ENCODE measurements around the gene DTX4.
A peak's percentile ranks its signal among the peaks of the same experiment; 100 is the strongest.

DTX4 gene

DNA sequence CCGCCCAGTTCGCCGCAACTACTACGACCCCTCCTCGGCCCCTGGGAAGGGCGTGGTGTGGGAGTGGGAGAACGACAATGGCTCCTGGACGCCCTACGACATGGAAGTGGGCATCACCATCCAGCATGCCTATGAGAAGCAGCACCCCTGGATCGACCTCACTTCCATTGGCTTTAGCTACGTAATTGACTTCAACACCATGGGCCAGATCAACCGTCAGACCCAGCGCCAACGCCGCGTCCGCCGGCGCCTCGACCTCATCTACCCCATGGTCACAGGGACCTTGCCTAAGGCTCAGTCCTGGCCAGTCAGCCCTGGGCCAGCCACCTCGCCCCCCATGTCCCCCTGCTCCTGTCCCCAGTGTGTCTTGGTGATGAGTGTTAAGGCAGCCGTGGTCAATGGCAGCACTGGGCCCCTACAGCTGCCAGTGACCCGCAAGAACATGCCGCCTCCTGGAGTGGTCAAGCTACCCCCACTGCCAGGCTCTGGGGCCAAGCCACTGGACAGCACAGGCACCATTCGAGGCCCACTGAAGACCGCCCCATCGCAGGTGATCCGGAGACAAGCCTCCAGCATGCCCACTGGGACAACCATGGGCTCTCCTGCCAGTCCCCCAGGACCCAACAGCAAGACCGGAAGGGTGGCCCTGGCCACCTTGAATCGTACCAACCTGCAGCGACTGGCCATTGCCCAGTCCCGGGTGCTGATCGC lies 10.0 kb downstream of the DTX4 start:
- H3K4me3 Mint-ChIP-seq, result no peak overlapping the region
- ATAC-seq, result no peak

DNA sequence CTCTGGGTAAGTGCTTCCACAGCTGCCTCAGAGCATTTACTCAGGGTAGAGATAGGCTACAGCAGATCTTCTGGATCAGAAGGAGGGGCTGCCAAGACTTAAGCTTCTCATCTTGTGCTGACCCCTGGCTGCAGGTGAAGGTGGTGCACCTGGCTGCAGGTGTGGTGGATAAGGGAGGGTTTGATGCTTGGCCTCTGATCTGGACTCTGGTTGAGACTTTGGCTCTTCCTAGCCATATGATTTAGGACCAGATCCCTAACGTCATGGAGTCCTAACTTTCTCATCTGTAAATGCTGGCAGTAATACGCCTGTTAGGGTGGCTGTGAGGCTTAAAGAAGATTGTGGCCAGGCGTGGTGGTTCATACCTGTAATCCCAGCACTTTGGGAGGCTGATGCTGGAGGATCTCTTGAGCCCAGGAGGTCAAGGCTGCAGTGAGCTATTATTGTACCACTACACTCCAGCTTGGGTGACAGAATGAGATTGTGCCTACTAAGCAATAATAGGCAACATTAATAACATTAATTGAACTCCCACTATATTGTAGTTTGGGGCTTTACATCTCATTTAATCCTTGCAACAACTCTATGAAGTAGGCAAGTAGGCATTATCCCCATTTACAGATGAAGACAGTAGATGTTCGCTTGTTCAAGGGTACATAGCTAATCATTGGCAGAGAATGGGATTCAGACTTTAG lies 10.7 kb downstream of the DTX4 start:
- Mint-ChIP-seq H3K27ac (no peak overlapping the region), H3K4me3 (no peak overlapping the region), H3K9me3 (peaks cover 10% of the 10 kb centered on the region), H3K36me3 (peaks cover 37% of the 10 kb centered on the region), H3K27me3 (no peaks in the 10 kb centered on the region), H3K4me1 (no peaks in the 10 kb centered on the region)
- no peak for ATAC-seq

More for the DNA sequence above, 10.0 kb downstream of the DTX4 start:
- H3K36me3 Mint-ChIP-seq, result peaks cover 40% of the 10 kb centered on the region
- no peaks in the 10 kb centered on the region for H3K4me1 Mint-ChIP-seq
- H3K27ac Mint-ChIP-seq, result no peak overlapping the region
- H3K27me3 Mint-ChIP-seq, result no peaks in the 10 kb centered on the region
- H3K9me3 Mint-ChIP-seq, result peaks cover 10% of the 10 kb centered on the region

DNA sequence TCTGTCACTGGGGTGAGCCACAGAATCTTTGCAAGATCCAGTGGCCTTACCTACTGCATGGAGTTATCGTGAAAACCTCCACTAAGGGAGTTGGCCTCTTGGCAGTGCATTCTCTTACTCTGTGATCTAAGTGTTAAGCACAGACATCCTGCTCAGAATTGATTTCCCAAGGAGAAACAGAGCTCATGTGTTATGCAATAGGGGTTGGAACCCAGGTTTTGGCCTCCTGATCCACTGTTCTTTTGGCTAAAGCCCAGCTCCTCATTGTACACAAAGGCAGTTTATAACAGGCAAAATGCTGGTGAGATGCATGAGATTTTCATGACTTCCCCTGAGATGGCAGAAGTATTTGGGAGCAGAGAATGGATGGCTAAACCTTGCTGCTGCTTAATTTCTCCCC lies 11.8 kb downstream of the DTX4 start:
- Mint-ChIP-seq H3K36me3 (peaks cover 34% of the 10 kb centered on the region), H3K27me3 (no peaks in the 10 kb centered on the region), H3K4me1 (no peaks in the 10 kb centered on the region), H3K27ac (no peak overlapping the region), H3K9me3 (peaks cover 7% of the 10 kb centered on the region), H3K4me3 (no peak overlapping the region)
- no peak for ATAC-seq

DNA sequence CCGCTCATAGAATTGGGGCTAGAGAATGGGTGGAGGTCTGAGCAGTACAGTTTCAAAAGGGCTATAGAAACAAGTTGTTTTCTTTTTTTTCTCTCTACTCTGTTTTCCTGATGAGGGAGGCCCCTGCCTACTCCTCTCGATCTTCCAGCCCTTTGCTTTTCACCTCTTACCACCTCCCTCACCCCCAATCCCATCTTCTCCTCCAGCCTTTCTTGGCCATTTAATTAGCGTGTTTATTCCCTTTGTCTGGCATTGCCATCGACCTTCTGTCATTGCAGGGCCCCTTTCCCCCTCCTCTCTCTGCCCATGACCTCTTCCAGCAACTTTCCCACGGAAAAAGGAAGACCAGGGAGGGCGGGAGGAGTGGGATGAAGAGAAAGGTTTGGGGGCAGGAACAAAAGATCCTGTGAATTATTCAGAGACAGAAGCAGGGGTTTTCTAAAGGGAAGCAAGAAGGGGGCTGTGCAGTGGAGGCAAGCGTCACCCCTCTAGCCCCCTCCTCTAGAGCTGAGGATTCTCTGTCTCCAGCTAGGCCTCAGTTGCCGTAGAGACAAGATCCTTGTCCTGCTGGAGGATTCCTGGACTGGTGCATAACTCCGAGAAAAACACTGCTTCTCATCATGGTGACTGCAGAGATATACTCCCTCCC lies 12.9 kb downstream of the DTX4 start:
- Mint-ChIP-seq H3K36me3 (peaks cover 29% of the 10 kb centered on the region), H3K27ac (no peak overlapping the region), H3K4me3 (no peak overlapping the region), H3K9me3 (peaks cover under 1% of the 10 kb centered on the region), H3K4me1 (no peaks in the 10 kb centered on the region), H3K27me3 (no peaks in the 10 kb centered on the region)
- ATAC-seq, result no peak

DNA sequence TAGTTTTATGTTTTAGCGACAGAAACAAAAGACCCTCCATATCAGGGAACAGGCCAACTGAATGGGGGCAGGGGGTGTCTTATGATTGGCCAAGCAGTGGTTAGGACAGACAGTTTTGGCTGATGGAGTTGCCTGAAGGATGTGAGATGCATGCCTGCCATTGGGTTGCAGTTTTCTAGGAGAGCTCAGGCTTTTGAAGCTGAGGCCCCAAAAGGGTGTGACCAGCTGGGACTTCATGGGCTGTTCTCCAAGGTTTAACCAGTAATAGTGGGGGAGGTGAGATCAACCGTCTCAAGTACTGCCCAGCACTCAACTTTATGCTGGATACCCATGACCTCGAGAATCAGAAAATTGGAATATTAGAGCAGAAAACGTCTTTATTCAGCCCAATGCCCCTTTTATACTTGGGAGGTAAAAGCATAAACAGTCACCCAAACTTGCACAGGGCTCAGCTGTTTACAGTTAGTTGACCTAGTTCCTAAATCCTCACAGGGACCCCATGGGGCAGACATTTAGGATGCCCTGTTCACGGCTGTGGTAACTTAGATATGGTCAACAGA lies 13.5 kb downstream of the DTX4 start:
- H3K36me3 Mint-ChIP-seq, result peaks cover 27% of the 10 kb centered on the region
- H3K4me1 Mint-ChIP-seq, result no peaks in the 10 kb centered on the region
- H3K27ac Mint-ChIP-seq, result no peak overlapping the region
- ATAC-seq, result no peak
- H3K9me3 Mint-ChIP-seq, result no peaks in the 10 kb centered on the region
- H3K27me3 Mint-ChIP-seq, result no peaks in the 10 kb centered on the region
- no peak overlapping the region for H3K4me3 Mint-ChIP-seq

DNA sequence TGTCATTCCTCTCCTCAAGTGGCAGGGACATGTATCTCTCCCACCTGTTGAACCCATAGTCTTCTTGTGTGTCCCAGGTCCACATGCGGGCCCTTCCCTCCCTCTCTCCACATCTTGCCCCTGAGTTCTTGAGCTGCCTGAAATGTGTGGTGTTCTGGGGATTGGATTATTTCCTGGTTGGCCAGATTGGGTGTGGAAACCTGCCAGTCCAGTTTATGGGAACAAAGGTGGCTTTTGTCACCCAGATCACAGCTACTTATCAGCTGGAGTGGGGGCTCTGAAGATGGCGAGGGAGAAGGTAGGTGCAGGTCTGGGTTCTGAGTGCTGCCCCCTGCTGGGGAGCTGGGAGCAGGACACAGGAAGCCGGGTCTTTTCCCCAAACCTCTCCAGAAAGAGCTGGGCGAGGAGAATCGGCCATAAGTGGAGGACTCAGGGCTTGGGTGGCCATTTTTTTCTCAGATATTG lies 14.2 kb downstream of the DTX4 start:
- ATAC-seq, result no peak
- H3K9me3 Mint-ChIP-seq, result no peaks in the 10 kb centered on the region
- no peaks in the 10 kb centered on the region for H3K4me1 Mint-ChIP-seq
- no peaks in the 10 kb centered on the region for H3K27me3 Mint-ChIP-seq
- no peak overlapping the region for H3K4me3 Mint-ChIP-seq
- H3K36me3 Mint-ChIP-seq, result peaks cover 33% of the 10 kb centered on the region
- H3K27ac Mint-ChIP-seq, result peak overlapping the region; percentile 11

DNA sequence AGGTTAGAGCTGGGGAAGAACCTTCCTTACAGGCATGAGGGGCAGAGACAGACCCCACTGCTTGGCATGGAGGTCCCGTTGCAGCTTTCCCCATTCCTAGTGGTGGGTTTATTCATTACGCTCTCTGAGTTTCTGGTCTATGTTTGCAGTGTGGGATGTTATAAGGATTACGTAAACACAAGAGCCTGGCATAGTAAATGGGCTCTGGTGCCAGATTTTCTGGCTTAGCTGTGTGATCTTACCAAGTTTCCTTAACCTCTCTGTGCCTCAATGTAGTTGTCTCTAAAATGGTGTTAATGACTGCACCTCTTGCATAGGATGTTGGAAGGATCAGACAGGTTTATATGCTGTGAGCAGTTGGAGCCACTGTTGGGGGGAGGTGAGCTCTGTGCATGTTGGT lies 15.1 kb downstream of the DTX4 start:
- H3K4me1 Mint-ChIP-seq, result no peaks in the 10 kb centered on the region
- peaks cover 31% of the 10 kb centered on the region for H3K36me3 Mint-ChIP-seq
- H3K27ac Mint-ChIP-seq, result no peak overlapping the region
- no peak for ATAC-seq
- no peaks in the 10 kb centered on the region for H3K9me3 Mint-ChIP-seq
- H3K27me3 Mint-ChIP-seq, result no peaks in the 10 kb centered on the region
- H3K4me3 Mint-ChIP-seq, result no peak overlapping the region

DNA sequence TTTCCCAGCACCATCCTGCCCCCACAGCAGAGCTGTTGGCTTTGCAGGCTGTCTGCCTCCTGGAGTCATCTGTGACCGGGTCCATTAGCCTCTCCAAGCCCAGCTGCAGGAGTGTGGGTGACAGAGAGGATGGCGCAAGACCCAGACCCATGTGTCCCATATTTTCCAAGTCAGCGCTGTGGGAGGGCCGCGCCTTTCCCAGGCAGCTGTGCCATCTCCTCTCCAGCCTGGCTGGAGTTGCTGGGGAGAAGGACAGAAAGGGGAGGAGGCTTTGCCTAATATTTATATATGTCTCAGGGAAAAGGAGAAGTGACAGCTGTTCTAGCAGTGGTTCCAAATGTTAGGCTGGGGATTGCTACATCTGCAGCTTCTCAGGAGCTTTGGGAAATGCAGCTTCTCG lies 15.7 kb downstream of the DTX4 start:
- no peak overlapping the region for H3K27ac Mint-ChIP-seq
- ATAC-seq, result no peak
- H3K27me3 Mint-ChIP-seq, result no peaks in the 10 kb centered on the region
- H3K9me3 Mint-ChIP-seq, result no peaks in the 10 kb centered on the region
- no peak overlapping the region for H3K4me3 Mint-ChIP-seq
- no peaks in the 10 kb centered on the region for H3K4me1 Mint-ChIP-seq
- H3K36me3 Mint-ChIP-seq, result peaks cover 35% of the 10 kb centered on the region

DNA sequence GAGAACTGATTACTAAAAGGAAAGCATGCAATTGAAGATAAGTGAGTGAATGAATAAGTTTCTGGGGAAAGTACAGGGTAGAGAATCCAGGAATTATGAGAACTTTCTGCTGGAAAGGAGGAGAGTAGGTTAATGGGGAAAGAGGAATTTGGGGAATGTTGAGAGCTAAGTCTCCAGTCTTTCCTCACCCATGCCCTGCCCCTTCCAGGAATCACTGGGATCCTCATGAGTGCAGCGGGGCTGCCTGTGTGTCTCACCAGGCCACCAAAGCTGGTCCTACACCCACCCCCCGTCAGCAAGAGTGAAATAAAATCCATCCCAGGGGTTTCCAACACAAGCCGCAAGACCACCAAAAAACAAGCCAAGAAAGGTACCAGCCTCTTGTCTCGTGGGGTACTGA lies 17.0 kb downstream of the DTX4 start:
- Mint-ChIP-seq H3K27me3 (no peaks in the 10 kb centered on the region), H3K9me3 (no peaks in the 10 kb centered on the region), H3K36me3 (peaks cover 43% of the 10 kb centered on the region), H3K4me3 (no peak overlapping the region), H3K27ac (no peak overlapping the region), H3K4me1 (no peaks in the 10 kb centered on the region)
- ATAC-seq, result no peak

DNA sequence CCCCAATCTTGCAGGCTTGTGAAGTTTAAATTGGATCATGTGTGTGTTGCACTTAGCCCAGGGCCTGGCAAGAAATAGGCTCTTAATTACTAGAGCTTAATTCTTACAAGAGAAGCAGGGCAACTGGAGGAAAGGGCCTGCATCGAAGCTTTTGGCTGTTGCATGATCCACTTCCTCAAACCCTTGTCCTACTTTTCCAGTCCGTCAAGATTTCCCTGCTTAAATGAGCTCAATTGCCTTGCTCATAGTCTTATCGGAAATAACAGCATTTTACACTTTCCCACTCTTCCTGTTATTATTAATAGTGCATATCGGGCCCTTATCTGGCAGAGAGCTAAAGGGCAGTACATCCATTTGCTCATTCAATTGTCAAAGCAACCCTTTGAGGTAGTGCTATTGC lies 18.1 kb downstream of the DTX4 start:
- no peak for ATAC-seq
- no peaks in the 10 kb centered on the region for H3K4me1 Mint-ChIP-seq
- no peaks in the 10 kb centered on the region for H3K9me3 Mint-ChIP-seq
- peaks cover 48% of the 10 kb centered on the region for H3K36me3 Mint-ChIP-seq
- no peaks in the 10 kb centered on the region for H3K27me3 Mint-ChIP-seq
- no peak overlapping the region for H3K27ac Mint-ChIP-seq
- H3K4me3 Mint-ChIP-seq, result no peak overlapping the region

DNA sequence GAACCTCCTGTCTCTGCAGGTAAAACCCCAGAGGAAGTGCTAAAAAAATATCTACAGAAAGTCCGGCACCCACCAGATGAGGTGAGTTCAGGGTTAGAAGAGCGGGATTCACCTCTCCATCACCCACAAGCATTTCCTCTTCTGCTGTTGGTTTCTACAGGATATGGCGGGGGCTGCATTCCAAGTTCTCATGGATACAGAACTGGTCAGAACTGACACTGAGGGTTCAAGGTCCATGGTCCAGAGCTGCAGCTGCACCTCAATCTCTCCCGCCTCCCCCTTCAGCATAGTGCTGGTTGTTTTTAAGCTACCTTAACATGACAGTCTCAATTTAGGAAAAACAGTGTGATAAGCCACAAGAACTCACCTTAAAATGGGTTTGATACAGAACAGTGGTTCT lies 19.2 kb downstream of the DTX4 start:
- H3K4me1 Mint-ChIP-seq, result peaks cover 10% of the 10 kb centered on the region
- H3K4me3 Mint-ChIP-seq, result no peak overlapping the region
- H3K9me3 Mint-ChIP-seq, result no peaks in the 10 kb centered on the region
- H3K36me3 Mint-ChIP-seq, result peaks cover 59% of the 10 kb centered on the region
- H3K27ac Mint-ChIP-seq, result no peak overlapping the region
- no peak for ATAC-seq
- H3K27me3 Mint-ChIP-seq, result no peaks in the 10 kb centered on the region

DNA sequence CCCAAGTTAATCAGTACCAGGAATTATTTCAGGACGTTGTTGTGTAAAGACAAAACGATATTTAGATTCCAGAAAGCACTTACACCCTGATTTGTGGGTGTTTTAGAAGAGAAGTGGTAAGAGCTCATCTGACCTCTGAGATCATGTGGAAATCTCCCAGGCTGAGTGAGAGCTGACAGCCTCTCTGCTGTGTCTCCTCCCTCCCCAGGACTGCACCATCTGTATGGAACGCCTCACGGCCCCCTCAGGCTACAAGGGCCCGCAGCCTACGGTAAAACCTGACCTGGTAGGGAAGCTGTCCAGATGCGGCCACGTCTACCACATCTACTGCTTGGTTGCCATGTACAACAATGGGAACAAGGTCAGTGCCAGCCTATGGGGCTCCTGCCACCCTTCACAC lies 20.0 kb downstream of the DTX4 start:
- H3K9me3 Mint-ChIP-seq, result no peaks in the 10 kb centered on the region
- no peak overlapping the region for H3K27ac Mint-ChIP-seq
- no peak overlapping the region for H3K4me3 Mint-ChIP-seq
- peaks cover 61% of the 10 kb centered on the region for H3K36me3 Mint-ChIP-seq
- peaks cover 12% of the 10 kb centered on the region for H3K4me1 Mint-ChIP-seq
- peak; percentile 8 for ATAC-seq
- no peaks in the 10 kb centered on the region for H3K27me3 Mint-ChIP-seq

DNA sequence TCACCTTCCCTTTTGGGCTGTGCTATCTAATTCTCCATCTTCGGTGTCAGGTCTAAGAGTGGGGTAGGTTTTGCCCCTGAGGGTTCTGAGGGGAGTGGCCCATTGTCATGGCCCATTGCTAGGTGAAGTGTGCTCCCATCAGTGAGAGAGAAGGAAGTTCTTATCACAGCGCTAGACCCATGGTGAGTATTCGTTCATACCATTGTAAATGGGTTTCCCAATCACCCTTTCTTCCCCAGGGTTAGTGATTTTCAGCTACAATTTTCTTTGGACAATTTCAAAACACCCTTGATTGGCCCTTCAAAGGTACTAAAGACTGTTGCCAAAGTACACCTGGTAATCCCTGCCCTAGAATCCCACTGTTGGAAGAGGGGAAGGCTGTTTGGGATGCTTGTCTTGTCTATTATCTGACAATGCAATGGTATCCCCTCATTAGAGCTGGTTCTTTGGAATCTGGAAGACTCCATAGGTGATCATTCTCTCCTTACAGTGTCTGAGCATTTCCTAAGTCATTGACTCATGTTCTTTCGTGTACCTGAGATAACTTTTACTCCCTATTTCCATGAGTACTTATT lies 20.6 kb downstream of the DTX4 start:
- ATAC-seq, result no peak
- Mint-ChIP-seq H3K9me3 (no peaks in the 10 kb centered on the region), H3K27ac (no peak overlapping the region), H3K27me3 (no peaks in the 10 kb centered on the region), H3K4me1 (peaks cover 19% of the 10 kb centered on the region), H3K36me3 (peaks cover 63% of the 10 kb centered on the region), H3K4me3 (no peak overlapping the region)

DNA sequence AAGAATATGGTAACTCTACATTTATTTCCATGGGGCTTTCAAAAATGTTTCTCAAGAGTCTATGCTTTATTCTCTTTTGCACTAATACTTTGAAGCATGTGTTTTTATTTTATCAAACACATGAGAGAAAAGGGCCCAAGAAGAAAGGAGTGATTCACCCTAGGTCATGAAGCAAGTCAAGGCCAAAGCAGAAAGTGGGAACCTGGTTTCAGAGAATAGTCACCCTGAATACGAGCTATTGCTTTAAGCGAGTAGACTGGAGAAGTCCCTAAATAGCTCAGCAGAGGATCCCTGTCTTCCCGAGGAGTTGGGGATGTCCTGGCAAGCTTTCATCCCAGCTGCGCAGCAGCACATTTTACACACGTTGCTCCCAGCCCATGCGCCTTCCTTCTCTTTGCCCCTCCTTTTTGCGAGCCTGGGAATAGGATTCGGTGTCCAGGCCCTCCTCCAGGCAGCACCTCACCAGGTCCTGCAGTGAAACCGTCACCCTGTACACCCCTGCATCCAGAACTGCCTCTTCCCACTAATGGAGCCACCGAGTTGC lies 21.7 kb downstream of the DTX4 start:
- ATAC-seq, result no peak
- Mint-ChIP-seq H3K4me3 (no peak overlapping the region), H3K27ac (no peak overlapping the region), H3K9me3 (no peaks in the 10 kb centered on the region), H3K4me1 (peaks cover 26% of the 10 kb centered on the region), H3K36me3 (peaks cover 63% of the 10 kb centered on the region), H3K27me3 (no peaks in the 10 kb centered on the region)

DNA sequence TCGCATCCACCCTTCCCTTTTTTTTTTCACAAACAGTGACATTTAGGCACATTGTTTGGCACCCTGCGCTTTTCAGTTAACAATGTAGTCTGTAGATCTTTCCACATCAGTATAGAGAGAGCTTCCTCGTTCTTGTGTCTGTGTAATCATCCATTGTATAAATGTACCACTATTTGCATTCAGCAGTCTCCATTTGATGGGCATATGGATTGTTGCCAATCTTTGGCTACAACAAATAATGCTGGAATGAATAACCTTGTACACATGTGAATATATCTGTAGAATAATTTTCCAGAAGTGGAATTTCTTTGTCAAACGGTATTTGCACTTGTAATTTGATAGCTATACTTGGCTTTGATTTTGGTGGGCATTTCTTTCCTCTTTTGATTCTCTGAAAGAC lies 23.7 kb downstream of the DTX4 start:
- Mint-ChIP-seq H3K27me3 (no peaks in the 10 kb centered on the region), H3K27ac (no peak overlapping the region), H3K36me3 (peaks cover 57% of the 10 kb centered on the region), H3K9me3 (no peaks in the 10 kb centered on the region), H3K4me1 (peaks cover 41% of the 10 kb centered on the region), H3K4me3 (no peak overlapping the region)
- ATAC-seq, result no peak

Measured in stimulated activated memory B cell treated with anti-CD40 and anti-IgM and Interleukin-4, amounts not matched to agents 10 μg/mL and 1 μg/mL and 100 μg/mL, for 72 hours (primary cell).